ENCODE results near the gene AP2A2. TPM values are rescaled to one million over a fixed set of nuclear protein-coding genes. Genes with fewer than 3 reads are reported as not detected.

AP2A2 gene
- total RNA-seq, 1 donor from 2014 or later = 97.3 TPM

DNA sequence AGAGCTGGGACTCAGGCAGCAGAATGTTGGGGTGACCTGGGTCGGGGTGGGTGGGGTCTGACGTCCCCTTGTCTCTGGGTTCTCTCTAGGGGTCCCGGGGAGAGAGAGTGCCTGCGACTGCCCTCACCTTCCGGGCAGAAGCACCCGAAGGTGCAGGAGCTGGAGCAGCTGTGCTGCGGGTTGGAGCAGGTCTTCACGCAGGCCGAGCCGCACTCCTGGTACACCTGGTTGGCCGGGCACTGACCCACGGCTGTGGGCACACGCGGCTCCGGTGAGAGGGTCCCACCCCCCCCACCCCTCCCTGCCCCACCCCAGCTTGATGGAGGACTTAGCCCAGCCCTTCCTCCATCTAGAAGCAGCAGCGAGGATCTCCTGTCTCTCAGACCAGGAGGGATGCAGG, 104.4 kb downstream of the AP2A2 start:
- DNase-seq (ENCODE audit: low read depth) = no peak

GRCh38 chr11:1030556-1030955, 104.9 kb downstream of the AP2A2 start:
- no peak for DNase-seq (ENCODE audit: low read depth)

- DNase-seq (ENCODE audit: low read depth) = no peak
Observed at GRCh38 chr11:1031121-1031899, 105.6 kb downstream of the AP2A2 start.

DNA sequence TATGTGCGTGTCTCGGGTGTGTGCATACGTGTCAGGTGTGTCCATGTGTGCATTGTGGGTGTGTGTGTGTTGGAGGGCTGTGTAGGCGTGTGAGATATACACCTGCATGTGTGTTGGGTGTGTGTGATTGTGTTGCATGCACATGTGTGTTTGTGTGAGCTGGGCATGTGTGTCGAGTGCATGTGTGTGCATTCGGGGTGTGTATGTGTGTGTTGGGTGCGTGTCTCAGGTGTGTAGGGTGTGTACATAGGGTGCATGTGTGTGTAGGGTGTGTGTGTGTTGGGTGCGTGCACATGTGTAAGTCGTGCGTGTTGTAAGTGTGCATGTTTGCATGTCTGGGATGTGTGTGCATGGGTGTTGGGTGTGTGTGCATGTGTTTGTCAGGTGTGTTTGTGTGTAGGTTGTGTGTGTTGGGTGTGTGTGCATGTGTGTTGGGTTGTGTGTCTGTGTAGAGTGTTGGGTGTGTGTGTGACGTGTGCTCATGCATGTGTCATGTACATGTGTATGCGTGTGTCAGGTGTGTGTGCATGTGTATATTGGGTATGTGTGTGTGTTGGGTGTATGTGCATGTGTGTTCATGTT, 106.7 kb downstream of the AP2A2 start:
- no peak for DNase-seq (ENCODE audit: low read depth)

DNA sequence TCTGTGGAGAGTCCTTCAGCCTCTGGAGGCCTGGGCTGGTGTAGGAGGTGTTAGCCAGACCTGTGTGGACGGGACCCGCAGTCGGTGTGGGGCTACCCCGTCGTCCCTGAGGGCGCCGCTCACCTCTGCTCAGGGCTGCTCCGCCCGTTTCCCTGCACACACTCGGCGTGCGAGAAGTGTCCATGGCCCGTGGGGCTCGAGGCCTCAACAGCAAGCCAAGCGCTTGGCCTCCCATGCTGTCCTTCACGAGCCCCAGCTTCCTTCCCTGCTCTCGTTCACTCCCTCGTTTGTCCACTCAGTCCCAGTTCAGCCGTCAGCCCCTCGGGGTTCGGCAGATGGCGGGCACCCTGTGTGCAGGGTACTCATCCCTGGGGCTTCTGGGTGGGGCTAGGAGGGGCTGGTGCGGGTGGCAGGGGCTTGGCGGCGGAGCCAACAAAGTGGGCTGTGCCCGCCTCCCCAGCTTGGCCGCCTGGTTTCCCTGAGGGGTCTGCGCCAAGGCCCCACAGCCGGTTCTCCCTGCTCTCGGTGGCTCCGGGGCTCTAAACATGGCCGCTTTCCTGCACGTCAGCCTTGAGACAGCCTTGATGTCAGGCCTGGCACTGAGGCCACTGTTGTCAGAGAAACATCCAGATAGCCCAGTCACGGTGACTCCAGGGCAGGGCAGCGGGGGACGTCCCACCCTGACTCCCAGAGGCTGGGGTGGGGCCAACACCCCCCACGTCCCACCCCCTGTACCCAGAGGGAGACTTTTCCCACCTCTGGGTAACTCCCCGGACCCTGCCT, 107.5 kb downstream of the AP2A2 start:
- DNase-seq (ENCODE audit: low read depth) = no peak

DNA sequence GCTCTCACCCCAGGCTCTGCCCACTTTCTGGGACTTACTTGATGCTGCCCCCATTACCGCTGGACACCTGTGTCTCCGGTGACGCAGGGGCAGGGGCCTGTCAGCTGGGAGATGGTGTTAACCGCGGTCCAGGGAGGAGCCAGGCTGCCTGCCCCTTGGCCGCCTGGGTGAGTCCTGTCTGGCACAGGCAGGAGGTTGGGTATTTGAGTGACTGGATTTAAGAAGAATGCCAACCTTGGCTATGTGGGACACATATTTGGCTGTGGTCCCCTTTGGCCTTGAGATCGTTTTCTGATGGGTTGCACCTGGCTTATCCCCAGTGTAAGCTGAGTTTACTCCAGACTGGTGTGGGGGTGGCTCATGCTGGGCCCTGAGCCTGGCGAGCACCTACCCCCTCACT, 108.3 kb downstream of the AP2A2 start:
- no peak for DNase-seq (ENCODE audit: low read depth)

DNA sequence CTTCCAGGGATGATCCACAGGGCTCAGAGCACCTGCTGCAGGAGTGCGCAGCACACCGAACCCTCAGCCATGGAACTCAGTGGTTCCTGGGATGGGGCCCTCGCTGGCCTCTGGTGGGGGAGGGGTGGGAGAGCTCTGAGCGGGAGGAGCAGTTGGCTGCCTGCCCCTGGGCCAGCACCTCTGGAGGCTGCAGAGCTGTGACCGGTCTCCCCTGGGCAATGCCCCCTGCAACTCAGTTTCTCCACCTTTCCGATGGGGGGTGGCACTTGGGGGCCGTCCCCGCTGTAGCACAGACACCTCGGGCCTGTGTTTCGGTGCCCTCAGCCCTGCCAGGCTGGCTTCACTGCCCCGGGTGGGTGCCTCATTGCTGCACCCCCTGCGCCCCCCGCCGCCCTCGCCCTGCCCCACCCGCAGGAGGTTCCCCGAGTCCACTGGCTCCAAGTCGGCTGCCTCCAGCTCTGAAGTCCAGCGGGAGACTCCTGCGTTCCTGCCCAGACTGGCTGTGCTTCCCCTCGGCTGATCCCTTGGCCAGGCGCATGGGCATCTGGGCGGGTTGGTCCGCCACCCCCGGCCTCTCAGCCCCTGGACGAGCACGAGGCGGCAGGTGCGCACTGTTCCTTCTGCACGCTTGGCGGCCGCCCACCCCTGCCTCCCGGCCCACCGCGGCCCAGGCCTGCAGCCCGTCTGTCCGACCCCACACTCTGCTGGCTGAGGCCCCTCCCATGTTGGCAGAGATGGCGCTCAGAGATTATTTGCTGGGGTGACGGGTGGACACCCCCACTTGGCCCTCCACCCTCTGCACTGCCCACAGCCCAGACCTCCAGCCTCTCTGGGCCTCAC, 109.0 kb downstream of the AP2A2 start:
- no peak for DNase-seq (ENCODE audit: low read depth)

DNA sequence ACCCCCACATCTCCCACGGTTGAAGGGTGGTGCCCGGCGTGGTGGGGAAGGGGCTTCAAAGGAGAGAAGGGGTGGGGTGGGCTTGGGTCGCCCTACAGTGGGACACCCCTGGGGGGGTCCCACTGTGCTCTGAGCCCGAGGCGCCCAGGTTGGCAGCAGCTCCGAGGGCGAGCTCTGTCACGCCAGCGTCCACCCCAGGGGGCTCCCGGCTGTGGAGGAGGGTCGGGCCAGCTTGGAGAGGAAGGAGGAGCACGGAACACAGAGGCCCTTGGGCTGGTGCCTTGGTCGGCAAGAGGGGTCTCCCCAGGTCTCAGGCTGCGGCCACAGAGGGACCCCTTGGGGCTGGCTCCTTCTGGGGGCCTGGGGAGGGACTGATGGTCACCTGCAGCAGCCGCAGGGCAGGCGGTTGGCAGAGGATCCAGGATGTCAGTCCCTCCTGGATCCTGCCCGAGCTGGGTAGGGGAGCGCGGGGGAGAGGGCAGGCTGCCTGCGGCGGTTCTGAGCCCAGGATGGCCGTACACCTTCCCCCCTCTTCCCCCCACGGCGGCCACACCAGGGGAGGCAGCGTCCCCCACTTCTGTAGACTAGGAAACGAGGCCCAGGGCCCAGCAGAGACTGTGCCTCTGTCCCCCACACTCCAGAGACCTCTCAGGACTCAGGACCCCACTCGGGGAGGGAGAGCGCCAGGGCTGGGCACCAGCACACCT, 110.1 kb downstream of the AP2A2 start:
- DNase-seq (ENCODE audit: low read depth) = no peak

- no peak for DNase-seq (ENCODE audit: low read depth)
Observed at GRCh38 chr11:1036303-1036923, 110.7 kb downstream of the AP2A2 start, which contains the start of gene MUC6. Gene MUC6 (minus strand): TSS chr11:1036718. CDS start chr11:1036655, 63 bp downstream.

GRCh38 chr11:1036931-1037330, 111.3 kb downstream of the AP2A2 start:
- DNase-seq (ENCODE audit: low read depth) = no peak

- DNase-seq (ENCODE audit: low read depth) = no peak
Observed at GRCh38 chr11:1037506-1038055, 111.9 kb downstream of the AP2A2 start.

- no peak for DNase-seq (ENCODE audit: low read depth)
Observed at GRCh38 chr11:1038361-1038760, 112.7 kb downstream of the AP2A2 start.

- no peak for DNase-seq (ENCODE audit: low read depth)
Observed at GRCh38 chr11:1038921-1039320, 113.3 kb downstream of the AP2A2 start.

DNA sequence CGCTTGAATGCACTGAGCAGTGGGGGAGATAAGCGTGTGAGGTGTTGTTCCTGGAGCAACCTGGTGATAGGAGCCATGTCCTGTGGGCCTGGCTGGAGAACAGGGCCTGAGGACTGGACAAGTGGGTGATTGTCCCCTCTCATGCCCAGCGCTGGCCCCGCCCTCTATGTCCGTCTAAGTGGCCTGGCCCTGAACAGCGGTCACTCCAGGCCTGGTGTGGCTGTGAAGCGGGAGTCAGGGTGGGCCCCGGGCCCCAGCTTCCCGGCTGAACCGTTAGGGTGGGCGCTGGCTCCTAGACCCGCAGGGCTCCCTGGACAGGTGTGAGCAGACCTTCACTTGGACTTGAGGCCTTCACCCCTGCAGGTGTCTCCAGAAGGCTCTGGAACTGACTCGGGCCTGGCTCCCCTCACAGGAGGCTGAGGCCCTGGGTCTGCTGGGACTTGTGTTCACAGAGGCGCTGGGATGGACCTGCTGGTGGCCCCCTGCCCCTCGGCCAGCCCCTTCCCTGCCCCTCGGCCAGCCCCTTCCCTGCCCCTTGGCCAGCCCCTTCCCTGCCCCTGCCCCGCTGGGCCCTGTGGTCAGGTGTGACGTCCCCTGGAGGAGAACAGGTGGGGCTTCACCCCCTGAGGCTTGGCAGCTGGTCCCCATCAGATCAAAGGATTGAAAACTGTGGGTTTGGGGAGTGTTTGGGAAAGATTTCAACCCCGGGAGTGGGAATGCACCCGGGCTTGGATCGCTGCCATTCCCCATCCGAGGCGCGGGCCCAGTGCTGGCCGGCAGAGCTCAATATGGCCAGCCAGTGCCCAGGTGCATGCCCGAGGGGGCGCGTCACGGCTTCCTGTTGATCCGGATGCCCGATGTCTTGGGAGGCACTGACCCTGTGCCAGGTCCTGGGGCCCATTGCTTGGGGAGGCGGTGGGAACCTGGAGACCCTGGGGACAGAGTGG, 114.1 kb downstream of the AP2A2 start:
- no peak for DNase-seq (ENCODE audit: low read depth)

DNA sequence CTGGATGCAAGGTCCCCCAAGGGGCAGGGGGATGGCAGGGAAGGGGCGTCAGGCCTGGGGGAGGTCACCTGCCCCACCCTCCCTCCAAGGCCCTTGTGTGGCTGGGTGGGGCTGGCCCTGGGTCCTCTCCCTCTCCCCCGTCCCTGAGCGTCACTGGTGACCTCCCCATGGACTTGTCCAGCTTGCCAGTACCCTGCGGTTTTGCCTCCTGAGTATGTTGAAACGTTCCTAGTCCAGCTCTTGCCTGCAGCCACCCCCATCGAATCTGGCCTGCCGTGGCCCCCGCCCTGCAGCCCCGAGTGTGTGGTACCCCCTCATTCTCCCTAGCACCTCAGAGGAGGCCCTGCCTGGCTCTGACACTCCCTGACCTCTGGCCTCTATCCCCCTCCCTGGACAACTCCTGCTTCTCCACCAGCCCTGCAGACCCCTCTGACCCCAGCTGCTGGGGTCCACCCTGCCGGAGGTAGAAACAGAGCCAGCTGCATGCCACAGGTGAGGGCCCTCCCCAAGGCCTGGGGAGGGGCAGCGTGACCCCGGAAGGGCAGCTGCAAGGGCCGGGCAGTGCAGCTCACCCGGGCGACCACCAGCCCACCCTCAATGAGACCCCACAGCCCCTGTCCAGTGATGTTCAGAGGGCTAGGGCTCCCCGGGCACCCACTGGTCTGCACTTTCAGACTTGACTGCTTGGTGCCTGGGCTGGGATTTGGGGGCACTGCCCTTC, 114.9 kb downstream of the AP2A2 start:
- DNase-seq (ENCODE audit: low read depth) = no peak

DNA sequence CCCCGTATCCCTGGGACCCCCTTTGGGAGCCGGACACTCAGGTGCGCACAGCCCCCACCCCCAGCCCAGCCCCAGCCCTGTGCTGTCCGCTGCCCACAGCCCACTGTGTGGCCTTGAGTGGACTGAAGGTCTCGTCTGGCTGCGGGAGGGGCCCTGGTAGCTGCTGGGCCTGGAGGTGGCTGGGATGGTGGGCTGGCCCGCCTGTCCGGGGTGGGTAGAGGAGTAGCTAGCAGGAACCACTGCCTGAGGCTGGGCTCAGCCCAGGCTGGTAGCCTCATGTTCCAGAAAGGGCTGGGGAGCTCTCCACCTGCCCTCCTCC, 115.4 kb downstream of the AP2A2 start:
- no peak for DNase-seq (ENCODE audit: low read depth)

DNA sequence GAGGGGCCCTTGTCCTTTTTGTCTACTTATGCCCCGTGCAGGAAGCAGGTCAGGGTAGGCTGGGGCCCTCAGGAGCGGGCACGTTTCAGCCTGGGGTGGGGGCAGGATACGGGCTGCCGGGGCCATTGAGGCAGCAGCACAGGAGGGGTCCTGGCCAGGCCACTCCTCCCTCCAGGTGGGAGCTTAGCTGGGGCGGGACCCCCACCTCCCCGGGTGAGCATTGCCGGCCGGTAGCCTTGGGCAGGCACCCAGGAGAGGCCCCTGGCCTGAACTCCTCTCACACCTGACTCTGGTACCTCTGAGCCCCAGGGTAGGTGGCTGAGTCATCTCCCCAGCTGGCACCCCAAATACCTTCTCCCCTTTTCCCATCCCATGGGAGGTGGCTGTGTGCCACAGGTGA, 115.8 kb downstream of the AP2A2 start:
- DNase-seq (ENCODE audit: low read depth) = no peak

DNA sequence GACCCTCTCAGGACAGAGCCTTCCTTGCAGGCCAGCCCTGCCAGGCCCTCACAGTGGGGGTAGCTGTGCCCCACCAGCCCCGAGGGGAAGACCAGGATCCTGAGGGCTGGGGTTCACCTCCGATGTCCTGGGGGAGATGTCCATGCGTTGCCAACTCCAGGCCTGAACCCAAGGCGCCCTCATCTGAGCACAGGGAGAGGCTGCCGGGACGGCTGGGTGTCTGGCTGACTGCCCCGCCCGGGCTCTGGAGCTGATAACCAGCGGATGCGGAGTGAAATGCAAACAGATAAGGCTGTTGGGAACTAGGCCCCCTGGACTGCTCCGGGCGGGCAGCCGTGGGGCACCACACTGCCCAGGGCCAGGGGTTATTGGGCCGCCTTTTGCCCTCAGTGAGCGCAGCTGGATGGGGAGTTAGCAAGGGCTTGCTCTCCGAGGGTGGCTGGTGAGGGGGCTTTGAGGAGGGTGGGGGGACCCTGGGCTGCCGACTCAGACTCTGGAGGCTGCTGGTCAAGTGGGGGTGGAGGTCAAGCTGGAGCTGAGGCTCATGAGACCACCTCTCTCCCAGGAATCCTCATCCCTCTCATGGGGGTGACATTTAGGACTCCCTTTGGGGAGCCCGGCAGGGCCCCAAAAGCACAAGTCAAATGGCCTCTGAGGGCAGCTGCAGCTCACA, 116.4 kb downstream of the AP2A2 start:
- DNase-seq (ENCODE audit: low read depth) = no peak
